Esophagus squamous epithelium (tissue), 4 donors: ENCODE measurements around the gene GARIN3.

Experiments
- POLR2A ChIP-seq, 4 donors: fragments of 450-650 bp; IDR thresholded peaks; one replicate each; pipeline ENCODE4 v1.6.1; 2017; ENCODE audit warnings: antibody characterized with exemption in 4 of 4, mild to moderate bottlenecking in 4 of 4, moderate library complexity in 3 of 4
- TF ChIP-seq, protein P1 (sequence below), 6 experiments: fragments of 450-650 bp in 4 of 6; fragments of 200-600 bp in 2 of 6; sonication (generic) in 2 of 6; IDR thresholded peaks; one replicate each; pipeline ENCODE4 v1.5.1; 2016 to 2019; ENCODE audit warnings: antibody characterized with exemption in 6 of 6, mild to moderate bottlenecking in 4 of 6, moderate library complexity in 4 of 6

DNA sequence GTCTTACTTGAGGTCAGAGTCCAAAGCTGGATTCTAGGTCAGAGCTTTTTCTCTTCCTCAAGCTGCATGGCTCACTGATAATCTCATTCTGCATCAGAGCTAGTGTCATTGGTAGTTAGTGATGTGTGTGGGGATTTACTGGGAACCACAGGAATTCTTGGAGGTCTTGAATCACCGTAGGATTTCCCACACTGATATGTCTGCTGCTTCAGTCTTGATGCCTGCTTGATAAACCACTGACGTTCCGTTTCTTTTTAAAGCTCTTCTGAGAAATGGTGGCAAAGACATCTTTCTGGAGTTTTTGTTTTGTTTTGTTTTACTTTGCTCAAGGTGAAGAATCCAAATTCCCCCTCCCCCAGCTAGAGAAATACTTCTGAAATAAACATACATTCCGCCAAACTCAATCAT, 1.2 kb upstream of the GARIN3 start:
- TF ChIP-seq, protein P1, sequence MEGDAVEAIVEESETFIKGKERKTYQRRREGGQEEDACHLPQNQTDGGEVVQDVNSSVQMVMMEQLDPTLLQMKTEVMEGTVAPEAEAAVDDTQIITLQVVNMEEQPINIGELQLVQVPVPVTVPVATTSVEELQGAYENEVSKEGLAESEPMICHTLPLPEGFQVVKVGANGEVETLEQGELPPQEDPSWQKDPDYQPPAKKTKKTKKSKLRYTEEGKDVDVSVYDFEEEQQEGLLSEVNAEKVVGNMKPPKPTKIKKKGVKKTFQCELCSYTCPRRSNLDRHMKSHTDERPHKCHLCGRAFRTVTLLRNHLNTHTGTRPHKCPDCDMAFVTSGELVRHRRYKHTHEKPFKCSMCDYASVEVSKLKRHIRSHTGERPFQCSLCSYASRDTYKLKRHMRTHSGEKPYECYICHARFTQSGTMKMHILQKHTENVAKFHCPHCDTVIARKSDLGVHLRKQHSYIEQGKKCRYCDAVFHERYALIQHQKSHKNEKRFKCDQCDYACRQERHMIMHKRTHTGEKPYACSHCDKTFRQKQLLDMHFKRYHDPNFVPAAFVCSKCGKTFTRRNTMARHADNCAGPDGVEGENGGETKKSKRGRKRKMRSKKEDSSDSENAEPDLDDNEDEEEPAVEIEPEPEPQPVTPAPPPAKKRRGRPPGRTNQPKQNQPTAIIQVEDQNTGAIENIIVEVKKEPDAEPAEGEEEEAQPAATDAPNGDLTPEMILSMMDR (IDR thresholded peaks at IDR 0.05) = no peak
- TF ChIP-seq POLR2A (IDR thresholded peaks at IDR 0.05) = no peak
